ENCODE measurements around the gene DPF3.
"Not testable (repeated sequence)": the region's sequence is repeated elsewhere in the genome, so short reads cannot be mapped to it uniquely, and the experiment has no call there.

DPF3 gene

DNA sequence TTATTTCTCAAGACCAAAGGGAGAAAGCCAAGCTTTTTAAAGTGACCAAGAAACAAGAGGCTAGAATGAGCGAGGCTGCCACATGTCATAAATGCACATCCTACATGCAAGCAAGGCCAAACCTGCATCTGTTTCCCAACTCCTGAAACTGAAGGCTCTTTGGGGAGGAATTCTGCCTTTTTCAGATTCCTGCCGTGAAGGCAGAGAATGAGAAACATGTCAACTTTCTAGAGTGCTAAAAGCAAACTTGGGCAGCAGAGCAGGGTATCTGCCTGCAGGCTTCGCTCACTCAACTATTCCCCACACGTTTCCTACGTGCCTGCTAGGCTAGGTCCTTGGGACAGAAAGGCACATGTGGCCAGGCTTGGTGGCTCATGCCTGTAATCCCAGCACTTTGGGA is 15.2 kb downstream of the DPF3 start:
- DNase-seq: no peak

DNA sequence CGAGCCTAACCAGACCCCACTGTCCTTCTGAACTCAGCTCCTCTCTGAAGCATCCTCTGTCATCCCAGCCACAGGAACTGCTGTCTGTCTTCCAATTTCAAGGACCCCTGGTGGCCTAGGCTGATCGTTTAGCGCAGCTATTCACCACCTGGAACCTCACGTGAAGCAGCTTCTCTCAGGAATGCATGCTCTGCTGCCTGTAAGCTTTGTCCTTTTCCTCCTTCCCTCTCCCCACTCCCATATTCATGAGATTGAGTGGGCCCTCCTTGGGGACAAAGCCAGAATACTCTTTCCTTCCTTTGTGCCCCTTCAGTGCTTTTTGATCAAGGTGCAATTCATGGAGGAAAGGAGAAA is 17.2 kb downstream of the DPF3 start:
- no peak for DNase-seq

- DNase-seq: no peak
Measured at GRCh38 chr14:72876005-72876709, 17.7 kb downstream of the DPF3 start.

DNA sequence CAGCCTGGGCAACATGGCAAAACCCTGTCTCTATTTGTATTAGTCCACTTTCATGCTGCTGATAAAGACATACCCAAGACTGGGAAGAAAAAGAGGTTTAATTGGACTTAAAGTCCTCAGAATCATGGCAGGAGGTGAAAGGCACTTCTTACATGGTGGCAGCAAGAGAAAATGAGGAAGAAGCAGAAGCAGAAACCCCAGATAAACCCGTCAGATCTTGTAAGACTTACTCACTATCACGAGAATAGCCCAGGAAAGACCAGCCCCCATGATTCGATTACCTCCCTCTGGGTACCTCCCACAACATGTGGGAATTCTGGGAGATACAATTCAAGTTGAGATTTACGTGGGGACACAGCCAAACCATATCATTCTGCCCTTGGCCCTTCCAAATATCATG is 23.0 kb downstream of the DPF3 start:
- DNase-seq: not testable (repeated sequence)

- DNase-seq: no peak
Measured at GRCh38 chr14:72869407-72870329, 24.2 kb downstream of the DPF3 start.

- DNase-seq: no peak
Measured at GRCh38 chr14:72868500-72868899, 25.4 kb downstream of the DPF3 start.

- no peak for DNase-seq
Measured at GRCh38 chr14:72864712-72865365, 29.1 kb downstream of the DPF3 start.

- DNase-seq: no peak
Measured at GRCh38 chr14:72863216-72864006, 30.5 kb downstream of the DPF3 start.

DNA sequence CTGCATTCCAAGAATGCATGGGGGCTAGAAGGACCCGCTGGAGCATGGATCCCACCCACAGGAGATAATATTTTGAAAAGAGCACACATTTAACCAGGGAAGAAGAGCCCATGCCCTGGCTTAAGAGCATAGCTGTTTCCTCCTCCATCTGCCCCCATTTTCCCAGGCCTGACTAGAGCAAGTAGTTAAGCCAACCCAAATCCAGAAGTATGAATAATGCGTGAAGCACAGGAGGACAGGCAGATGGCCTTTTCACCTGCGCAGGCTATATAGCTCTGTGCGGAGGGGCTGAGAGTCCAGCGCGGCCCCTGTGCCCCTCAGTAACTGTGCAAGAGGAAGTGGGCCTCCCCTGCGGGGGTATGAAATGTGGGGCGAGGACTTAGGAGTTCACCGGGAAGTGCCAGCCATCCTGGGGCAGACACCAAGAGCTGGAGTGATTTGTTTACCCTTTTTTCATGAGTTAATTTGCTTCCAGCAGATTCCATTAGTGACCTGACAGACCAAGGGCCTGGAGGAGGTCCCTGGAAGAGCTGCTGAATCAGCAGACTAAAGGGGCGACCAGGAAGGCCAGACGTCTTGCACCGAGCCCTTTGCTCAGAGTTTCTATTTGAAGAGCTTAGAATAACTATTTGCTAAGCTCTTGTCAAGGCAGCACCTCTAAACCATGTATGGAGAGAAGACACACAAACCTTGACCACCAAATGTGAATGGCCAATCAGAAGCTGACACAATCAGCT is 37.2 kb downstream of the DPF3 start:
- no peak for DNase-seq

- DNase-seq: peak in 1 of 2 donors; percentile 7
Measured at GRCh38 chr14:72855913-72856312, 38.0 kb downstream of the DPF3 start.

- no peak for DNase-seq
Measured at GRCh38 chr14:72852194-72852593, 41.7 kb downstream of the DPF3 start.

DNA sequence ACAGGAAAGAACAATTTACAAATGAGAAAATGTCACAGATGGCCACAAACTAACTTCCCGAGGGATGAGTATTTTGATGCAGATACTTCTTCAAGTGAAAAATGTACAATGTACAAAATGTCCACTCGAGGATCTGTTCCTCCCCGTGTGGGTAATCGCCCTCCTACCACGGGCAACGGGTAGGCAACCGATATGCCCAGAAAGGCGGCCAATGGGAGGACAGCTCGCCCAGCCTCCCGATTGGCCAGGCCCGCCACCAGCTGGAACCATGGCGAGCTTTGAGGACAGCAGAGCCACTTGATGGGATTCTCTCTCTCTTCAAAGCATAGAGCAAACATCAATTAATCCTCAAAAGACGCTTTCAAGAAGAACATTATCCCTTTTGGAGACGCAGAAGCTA is 42.3 kb downstream of the DPF3 start:
- no peak for DNase-seq

- DNase-seq: no peak
Measured at GRCh38 chr14:72850360-72850759, 43.5 kb downstream of the DPF3 start.

DNA sequence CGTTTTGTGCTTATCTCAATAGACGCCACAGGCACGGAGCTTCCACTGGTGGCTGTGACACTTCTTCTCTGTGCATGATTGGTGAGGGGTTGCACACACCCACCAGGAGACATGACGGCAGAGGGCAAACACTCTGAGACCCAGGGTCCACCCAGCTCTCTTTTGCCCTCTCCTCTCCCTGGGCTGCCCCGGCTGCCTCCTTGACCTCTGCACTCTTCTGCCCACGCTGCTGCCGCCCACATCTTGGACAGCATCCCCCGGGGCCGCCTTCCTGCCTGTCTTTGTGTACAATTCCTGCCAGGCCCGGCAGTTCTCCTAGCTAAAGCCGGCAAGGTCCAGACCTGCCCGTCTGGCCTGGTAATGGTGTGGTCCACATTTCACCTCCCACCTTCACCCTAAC is 44.7 kb downstream of the DPF3 start:
- DNase-seq: no peak

DNA sequence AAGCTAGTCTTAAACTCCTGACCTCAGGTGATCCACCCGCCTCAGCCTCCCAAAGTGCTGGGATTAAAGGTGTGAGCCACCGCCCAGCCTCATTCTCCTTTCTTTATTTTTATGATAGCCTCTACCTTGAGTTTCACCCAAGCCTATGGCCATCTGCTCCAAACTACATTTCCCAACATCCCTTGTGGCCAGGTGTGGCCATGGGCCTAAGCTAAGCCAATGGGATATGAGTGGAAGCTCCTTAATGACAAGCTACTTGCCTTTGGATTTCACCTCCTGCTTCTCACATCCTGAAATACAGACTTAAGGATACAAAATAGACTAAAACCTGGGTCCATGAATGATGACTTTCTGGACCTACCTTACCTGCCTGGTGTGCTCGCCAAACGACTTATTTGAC is 46.2 kb downstream of the DPF3 start:
- DNase-seq: no peak

DNA sequence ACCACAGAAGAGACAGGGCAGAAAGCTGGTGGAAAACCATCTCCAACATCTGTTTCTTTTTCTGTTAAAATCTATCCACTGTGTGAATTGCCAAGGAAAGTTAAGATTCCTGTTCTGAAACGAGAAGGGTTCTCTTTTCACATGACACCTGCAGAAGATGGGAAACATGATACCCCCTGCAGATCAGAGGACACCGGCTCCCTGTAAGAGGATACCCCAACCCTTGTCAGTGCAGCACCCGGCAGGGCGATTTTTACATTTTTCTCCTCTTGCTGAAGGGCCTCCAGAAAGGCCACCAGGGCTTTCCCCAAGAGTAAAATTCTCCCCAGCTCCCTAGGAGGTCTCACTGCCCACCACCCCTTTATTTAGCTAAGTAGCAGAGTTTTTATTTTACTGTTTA is 48.2 kb downstream of the DPF3 start:
- DNase-seq: no peak

DNA sequence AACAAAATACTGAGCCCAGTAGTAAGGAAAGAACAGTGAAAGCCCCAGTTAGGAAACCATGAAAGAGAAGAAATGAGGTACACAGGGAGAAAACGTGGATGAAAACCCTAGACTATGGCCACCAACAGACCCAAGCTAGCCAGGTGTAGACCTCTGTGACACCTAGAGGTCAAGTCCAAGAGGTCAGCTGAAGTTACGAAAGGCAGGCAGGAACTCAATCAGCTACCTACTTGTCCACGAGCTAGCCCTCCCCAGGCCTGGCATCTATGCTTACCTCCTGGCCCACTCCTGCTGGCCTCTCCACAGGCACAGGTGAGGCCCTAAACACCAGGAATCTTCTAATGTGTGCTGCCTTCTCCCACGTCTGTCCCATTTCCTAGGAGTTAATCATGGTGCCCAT is 48.7 kb downstream of the DPF3 start:
- DNase-seq: no peak

- DNase-seq: no peak
Measured at GRCh38 chr14:72844524-72844923, 49.4 kb downstream of the DPF3 start.

DNA sequence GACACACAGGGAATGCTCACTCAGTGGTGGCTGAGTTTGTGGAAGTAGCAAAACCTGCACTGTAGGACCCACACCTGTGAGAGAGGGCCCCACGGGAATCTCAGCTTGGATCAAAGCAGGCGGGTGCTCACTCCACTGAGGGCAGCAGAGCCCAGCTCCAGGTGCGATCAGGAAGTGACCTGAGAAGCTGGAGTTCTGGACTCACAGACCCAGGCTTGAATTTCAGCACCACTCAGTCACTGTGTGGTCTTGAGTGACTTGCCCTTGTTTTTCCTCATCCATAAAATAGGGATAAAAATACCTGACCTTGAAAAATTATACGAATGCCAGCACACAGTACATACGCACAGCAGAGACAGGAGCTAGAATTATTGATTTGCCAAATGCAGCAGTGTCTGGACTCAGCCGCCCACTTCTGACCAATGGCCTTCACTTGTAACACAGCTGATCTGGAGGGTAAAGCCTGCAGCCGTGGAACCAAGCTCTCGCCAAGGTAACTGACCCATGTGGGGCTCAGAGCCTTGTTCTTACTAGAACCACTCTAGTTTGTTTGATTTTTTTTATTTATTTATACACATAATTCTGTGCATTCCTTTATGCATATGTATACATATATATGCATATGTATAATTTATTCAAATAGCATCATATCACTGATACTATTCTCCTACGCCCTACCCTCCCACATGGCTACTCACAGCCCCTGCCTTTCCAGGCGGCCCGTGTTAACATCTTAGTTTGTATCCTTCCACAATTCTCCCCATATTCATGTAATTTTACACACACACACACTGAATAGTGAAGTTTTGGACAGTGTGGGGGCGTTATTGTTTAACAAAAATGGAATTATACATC is 53.9 kb downstream of the DPF3 start:
- DNase-seq: no peak

- no peak for DNase-seq
Measured at GRCh38 chr14:72839351-72839750, 54.5 kb downstream of the DPF3 start.

DNA sequence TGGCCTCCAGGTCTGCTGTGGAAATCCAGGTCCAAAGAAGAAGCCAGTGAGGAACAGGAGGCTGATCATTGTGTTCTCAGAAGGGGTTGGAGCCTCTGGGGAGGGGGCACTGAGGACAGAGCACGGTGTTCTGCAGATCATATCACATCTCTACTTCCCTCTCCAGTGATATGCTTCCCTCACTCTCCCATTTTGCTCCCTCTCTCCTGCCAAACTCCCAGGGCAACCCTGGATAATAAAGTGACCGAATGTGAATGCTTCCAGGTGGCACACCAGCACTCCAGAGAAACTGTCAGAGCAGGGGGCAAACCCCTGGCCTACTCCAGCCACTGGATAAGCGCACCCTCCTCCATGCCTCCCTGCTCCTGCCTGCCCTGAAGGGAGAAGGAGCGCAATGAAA is 57.8 kb downstream of the DPF3 start:
- DNase-seq: no peak

Data from inflammatory macrophage treated with lipopolysaccharide for 1 hour (primary cell).